NCI-H748 (cell line): ENCODE measurements around the gene TNFAIP1.
"Not testable (repeated sequence)": the region's sequence is repeated elsewhere in the genome, so short reads cannot be mapped to it uniquely, and the experiment has no call there.

Experiments used
- DNase-seq: peaks from one replicate; lab custom pipeline; 2025; ENCODE audit not compliant: unreplicated experiment; lab: John Stamatoyannopoulos, UW

The TNFAIP1 gene

DNA sequence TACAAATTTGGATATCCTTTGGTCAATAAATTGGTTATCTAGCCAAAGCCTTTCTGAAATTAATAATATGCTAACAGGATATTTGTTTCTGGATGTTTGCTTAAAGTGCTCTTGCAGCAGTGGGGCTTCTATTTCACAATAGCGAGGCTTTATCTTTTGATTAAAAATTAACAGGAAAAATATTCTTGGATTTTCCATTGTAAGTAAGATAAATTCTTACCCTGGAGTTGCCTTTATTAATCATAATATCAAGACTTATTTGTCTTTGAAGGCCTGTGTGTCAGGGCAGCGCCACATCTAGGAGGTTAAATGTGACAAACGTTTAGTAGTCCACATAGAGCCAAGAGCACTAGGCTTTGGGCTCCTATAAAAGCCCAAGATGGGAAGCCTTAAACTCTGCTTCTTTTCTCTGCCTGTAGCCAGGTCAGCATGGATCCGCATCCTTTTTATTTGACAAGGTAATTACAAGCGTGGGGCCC lies 11.3 kb upstream of the TNFAIP1 start:
- DNase-seq, result no peak

DNA sequence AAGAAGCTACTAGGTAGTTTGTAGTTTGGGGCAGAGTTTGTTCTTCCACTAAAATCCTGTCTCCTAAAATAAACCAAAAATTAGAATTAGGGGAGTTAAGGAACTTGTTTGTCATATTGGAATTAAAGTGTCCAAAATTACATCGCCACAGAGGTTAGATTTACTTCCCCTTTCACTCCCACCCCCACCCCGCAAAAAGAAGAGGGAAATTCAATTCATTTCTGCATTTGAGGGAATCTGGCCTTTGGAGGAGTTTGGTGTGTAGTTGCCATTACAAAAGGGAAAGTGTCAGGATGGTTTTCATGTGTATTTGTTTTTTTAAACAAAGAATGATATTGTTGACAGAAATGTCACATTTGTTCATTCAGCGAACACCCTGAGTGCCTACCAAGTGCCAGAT lies 10.8 kb upstream of the TNFAIP1 start:
- no peak for DNase-seq

GRCh38 chr17:28325211-28325610 lies 10.3 kb upstream of the TNFAIP1 start:
- DNase-seq, result no peak

- DNase-seq, result peak; percentile 17
Measured at GRCh38 chr17:28326114-28326513, 9.4 kb upstream of the TNFAIP1 start.

DNA sequence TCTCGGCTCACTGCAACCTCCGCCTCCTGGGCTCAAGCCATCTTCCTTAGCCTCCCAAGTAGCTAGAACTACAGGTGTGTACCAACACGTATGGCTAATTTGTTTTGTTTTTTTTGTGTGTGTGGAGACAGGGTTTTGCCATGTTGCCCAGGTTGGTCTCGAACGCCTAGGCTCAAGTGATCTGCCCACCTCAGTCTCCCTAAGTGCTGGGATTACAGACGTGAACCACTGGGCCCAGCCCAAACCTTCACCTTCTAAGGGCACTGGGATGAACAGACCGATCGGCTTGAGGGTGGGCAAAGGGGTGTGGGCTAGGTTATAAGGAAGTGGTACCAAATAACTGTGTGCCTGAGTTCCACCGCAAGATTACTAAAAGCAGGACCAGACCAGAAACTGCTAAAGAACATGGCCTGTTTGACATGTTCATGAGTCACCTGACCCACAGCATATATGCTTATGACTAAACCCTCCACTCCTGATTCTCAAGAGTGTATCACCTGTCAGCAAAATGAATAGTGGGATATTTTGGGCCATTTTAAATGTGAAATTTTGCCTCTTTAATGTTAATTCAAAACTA lies 8.4 kb upstream of the TNFAIP1 start:
- no peak for DNase-seq

DNA sequence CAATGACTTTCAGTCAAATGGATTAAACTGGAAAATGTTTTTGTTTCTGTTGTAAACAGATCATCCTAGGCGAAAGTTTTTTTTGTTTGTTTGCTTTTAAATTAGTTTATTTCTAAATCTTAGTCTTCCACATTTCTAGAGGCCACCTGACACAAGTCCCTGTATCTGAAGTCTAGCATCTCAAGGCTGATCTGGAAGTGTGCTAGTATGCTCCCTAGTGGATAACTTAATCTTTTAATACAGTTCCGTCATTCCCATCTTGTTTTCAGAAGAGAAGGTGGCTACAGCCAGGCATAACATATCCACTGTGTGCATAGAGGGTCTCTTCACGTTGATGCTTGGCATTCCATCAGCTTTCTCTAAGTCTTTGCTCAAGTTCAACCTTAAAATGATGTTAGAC lies 7.9 kb upstream of the TNFAIP1 start:
- no peak for DNase-seq

GRCh38 chr17:28328325-28328724 lies 7.2 kb upstream of the TNFAIP1 start:
- no peak for DNase-seq

DNA sequence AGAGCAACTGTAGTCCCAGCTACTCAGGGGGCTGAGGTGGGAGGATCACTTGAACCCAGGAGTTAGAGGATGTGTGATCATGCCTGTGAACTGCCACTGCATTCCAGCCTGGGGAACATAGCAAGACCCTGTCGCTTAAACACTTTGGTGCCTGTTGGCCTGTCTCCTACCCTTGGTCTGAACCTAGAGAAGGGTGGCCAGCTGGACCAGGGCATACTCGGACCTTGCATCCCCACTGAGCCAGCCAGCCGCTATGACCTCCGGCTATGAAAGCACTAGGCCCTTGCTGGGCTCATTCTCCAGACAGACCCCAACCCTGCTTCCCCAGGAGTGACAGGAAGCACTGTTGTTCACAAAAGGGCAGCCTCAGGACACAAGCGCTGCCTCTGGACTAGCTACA lies 4.9 kb upstream of the TNFAIP1 start:
- no peak for DNase-seq

- DNase-seq, result no peak
Measured at GRCh38 chr17:28331891-28332420, 3.6 kb upstream of the TNFAIP1 start.

- DNase-seq, result no peak
Measured at GRCh38 chr17:28333083-28333746, 2.3 kb upstream of the TNFAIP1 start.

GRCh38 chr17:28334171-28334570 lies 1.4 kb upstream of the TNFAIP1 start:
- no peak for DNase-seq

- no peak for DNase-seq
Measured at GRCh38 chr17:28334666-28335200, 828 bp upstream of the TNFAIP1 start.

DNA sequence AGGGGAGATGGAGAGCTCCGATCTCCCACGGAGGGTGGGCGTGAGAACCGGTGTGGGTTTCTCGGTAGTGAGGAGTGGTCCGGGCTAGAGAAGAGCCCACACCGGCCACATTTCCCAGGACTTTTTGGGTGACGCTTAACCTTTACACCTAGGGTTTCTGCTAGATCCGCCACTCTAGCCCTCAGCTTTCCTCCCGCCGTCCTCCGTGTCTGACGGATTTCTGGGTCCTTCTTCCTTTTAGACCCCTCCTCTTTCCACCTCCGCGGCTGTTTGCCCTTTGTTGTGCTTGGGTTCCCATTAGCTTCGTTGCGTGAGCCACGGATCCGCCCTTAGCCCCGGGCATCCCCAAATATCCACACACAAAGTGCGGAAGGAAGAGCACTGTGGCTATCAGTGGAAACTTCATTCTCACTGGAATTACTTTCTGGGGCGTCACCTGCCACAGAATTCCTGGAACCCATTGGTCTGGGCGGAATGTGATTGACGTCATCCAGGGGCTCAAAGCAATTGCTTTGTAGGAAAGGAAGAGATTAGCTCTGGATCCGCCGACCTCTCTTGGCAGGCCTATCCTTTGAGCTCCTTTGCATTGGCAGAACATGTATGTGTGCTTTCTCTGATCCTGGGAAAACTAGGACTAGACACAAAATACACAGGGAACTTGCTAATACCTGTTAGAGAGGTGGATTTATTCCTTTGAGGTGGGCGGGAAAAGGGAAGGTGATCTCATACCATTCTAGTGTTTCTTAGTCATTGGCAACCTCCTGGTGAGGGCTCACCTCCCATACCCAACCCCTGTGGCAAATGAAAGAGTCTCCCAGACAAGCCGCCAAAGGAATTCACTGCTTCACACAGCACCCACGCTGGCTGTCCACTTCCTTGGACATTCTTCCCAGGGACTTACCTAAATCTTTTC lies 654 bp downstream of the TNFAIP1 start:
- peak; percentile 85 for DNase-seq

DNA sequence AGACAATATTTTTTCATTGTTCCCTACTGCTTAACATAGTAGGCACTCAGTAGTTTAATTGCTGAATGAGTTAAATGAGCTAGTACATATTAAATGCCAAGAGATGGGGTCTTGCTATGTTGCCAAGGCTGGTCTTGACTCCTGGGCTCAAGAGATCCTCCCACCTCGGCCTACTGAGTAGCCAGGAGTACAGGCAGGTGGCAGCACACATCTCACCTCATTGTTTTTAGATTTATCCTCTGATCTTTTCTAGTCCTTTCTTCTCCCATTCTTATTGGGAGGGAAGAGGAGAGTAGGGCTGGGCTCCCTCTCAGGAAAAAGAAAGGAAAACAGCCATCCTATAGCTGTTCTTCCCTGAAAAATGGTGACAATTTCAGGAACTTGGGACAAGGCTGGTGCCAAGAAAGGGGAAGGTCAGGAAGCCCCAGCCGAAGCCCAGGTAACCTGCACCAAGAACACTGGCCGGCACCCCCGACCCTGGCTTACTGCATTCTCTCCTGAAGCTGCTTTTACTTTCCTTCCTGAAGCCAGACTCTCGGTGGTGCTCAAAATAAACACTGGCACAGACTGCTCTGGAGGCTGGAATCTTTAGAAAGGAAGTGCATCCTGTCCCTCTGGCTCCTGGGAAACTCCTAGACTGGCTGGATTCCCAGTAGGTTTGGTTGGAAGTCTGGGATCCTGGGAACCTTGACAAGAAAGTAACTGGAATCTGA lies 2.7 kb downstream of the TNFAIP1 start:
- DNase-seq, result no peak

DNA sequence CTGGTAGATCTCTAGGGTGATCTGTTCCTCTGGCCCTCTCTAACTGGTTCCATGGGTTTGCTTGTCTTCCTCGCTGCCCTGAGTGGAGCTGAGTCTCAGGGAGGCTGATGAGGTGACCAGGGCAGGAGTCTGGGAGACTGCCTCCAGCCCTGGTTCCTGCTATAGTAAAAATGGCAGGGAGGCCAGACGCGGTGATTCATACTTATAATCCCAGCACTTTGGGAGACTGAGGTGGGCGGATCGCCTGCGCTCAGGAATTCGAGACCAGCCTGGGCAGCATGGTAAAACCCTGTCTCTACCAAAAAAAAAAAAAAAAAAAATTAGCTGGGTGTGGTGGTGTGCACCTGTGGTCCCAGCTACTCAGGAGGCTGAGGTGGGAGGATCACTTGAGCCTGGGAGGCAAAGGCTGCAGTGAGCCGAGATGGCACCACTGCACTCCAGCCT lies 3.2 kb downstream of the TNFAIP1 start:
- DNase-seq, result not testable (repeated sequence)

DNA sequence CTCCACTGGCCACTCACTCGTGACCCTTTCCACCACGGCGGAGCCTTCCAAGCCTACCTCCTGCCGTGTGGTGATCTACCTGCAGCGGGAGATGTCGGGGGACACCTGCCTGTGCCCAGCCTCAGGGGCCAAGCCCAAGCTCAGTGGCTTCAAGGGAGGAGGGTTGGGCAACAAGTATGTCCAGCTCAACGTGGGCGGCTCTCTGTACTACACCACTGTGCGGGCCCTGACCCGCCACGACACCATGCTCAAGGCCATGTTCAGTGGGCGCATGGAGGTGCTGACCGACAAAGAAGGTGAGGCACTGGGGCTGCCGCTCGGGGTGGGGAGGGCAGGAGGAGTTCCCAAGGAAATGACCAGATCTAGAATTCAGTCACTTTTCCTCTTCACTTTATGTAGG lies 3.9 kb downstream of the TNFAIP1 start:
- DNase-seq, result no peak

- no peak for DNase-seq
Measured at GRCh38 chr17:28340374-28340773, 4.8 kb downstream of the TNFAIP1 start.

DNA sequence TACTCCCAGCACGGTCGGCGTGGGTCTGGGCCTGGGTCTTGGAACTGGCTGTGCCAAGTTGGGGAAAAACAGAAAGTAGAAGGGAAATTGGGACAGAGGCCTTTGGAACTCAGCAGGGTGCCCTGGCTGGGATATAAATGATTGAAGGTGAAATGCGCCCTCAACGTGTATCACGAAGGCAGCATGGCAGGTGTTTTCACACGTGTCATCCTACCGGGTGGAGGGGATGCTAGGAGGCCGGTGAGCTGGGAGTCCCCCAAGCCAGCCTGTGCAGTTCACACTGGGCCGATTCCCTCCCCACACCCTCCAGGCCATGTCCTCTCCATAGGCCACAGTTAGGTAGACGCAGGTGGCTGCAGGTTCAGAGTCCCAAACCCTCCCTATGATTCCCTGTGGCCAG lies 6.0 kb downstream of the TNFAIP1 start:
- no peak for DNase-seq

- DNase-seq, result no peak
Measured at GRCh38 chr17:28342313-28342712, 6.8 kb downstream of the TNFAIP1 start.

DNA sequence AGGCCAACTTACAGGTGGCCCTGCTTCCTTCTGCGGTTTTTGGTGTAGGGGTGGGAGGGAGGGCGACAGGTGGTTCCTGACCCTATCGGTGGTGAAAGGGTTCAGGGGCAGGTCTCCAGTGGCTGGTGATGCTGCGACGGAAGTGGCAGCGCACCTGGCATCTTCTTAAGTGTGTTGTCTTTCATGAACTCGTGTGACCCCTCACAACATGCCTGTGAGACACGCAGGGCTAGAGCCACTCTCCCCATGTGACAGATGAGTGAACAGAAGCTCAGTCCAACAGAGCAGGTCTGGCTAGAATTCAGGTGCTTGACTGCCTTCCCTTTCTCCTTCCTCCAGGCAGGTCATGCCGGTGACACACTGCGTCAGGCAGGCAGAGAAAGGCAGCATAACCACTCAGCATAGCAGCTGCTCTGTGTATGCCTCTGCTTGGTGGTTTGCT lies 8.0 kb downstream of the TNFAIP1 start:
- no peak for DNase-seq

- no peak for DNase-seq
Measured at GRCh38 chr17:28344011-28344410, 8.4 kb downstream of the TNFAIP1 start.
